H9 (cell line): ENCODE measurements around the gene AXIN2. TPM values are rescaled to one million over a fixed set of nuclear protein-coding genes. Genes with fewer than 3 reads are reported as not detected.

Experiments
- DNase-seq: peaks from one replicate; pipeline ENCODE4 v3.0.0-alpha.2; 2017
- H2AFZ ChIP-seq: one replicate; pipeline ENCODE4 v1.6.1; 2013; ENCODE audit warnings: mild to moderate bottlenecking, low read length, control low read depth, moderate library complexity
- H2AK5ac ChIP-seq: 2 replicates; pipeline ENCODE4 v1.6.1; 2013; ENCODE audit warnings: low read length, control low read depth, mixed read lengths; ENCODE audit not compliant: insufficient read length
- H2BK120ac ChIP-seq: one replicate; pipeline ENCODE4 v1.6.1; 2013; ENCODE audit warnings: low read depth, mild to moderate bottlenecking, low read length, control low read depth, inconsistent platforms; ENCODE audit not compliant: poor library complexity, severe bottlenecking
- H2BK12ac ChIP-seq: 2 replicates; pipeline ENCODE4 v1.6.1; 2013; ENCODE audit warnings: low read length, control low read depth, mixed read lengths, low read depth; ENCODE audit not compliant: insufficient read length
- H2BK15ac ChIP-seq: 2 replicates; pipeline ENCODE4 v1.6.1; 2013; ENCODE audit warnings: low read depth, low read length, control low read depth
- H2BK20ac ChIP-seq: one replicate; pipeline ENCODE4 v1.6.1; 2013; ENCODE audit warnings: low read depth, mild to moderate bottlenecking, low read length, control low read depth, inconsistent platforms; ENCODE audit not compliant: poor library complexity, severe bottlenecking
- H2BK5ac ChIP-seq: 2 replicates; pipeline ENCODE4 v1.6.1; 2013; ENCODE audit warnings: low read length, control low read depth, mixed read lengths; ENCODE audit not compliant: insufficient read length
- H3K14ac ChIP-seq: 2 replicates; pipeline ENCODE4 v1.6.1; 2013; ENCODE audit warnings: low read length, control low read depth; ENCODE audit not compliant: insufficient read depth
- H3K18ac ChIP-seq: 2 replicates; pipeline ENCODE4 v1.6.1; 2013; ENCODE audit warnings: low read depth, mild to moderate bottlenecking, mixed read lengths, low read length, control low read depth; ENCODE audit not compliant: insufficient read length
- H3K23ac ChIP-seq: 2 replicates; pipeline ENCODE4 v1.6.1; 2013; ENCODE audit warnings: low read length, control low read depth, mixed read lengths, low read depth; ENCODE audit not compliant: insufficient read length
- H3K23me2 ChIP-seq: 2 replicates; pipeline ENCODE4 v1.6.1; 2013; ENCODE audit warnings: low read depth, mild to moderate bottlenecking, mixed read lengths, low read length, control low read depth; ENCODE audit not compliant: insufficient read length, poor library complexity, severe bottlenecking
- H3K27ac ChIP-seq: 2 replicates; pipeline ENCODE4 v1.5.1; 2013; ENCODE audit warnings: low read length, control low read depth, mixed read lengths, low read depth; ENCODE audit not compliant: insufficient read length
- H3K27me3 ChIP-seq: 2 replicates; pipeline ENCODE4 v1.6.1; 2013; ENCODE audit warnings: low read length, control low read depth, inconsistent platforms; ENCODE audit not compliant: insufficient read depth
- H3K4ac ChIP-seq: 2 replicates; pipeline ENCODE4 v1.6.1; 2013; ENCODE audit warnings: low read depth, mild to moderate bottlenecking, control low read depth, inconsistent platforms, low read length, moderate library complexity
- H3K4me1 ChIP-seq: 2 replicates; pipeline ENCODE4 v1.6.1; 2013; ENCODE audit warnings: low read length, control low read depth, inconsistent platforms; ENCODE audit not compliant: insufficient read depth
- H3K4me2 ChIP-seq: 2 replicates; pipeline ENCODE4 v1.6.1; 2013; ENCODE audit warnings: low read length, control low read depth, mixed read lengths; ENCODE audit not compliant: insufficient read length, insufficient read depth
- H3K56ac ChIP-seq: 2 replicates; pipeline ENCODE4 v1.6.1; 2013; ENCODE audit warnings: low read depth, mild to moderate bottlenecking, mixed read lengths, low read length, control low read depth; ENCODE audit not compliant: insufficient read length
- H3K79me1 ChIP-seq: 2 replicates; pipeline ENCODE4 v1.6.1; 2013; ENCODE audit warnings: low read depth, mild to moderate bottlenecking, moderate library complexity, low read length, control low read depth, inconsistent platforms; ENCODE audit not compliant: insufficient read depth, poor library complexity, severe bottlenecking
- H3K79me2 ChIP-seq: 2 replicates; pipeline ENCODE4 v1.6.1; 2013; ENCODE audit warnings: low read length, control low read depth, inconsistent platforms; ENCODE audit not compliant: insufficient read depth
- H3K9ac ChIP-seq: 2 replicates; pipeline ENCODE4 v1.6.1; 2013; ENCODE audit warnings: low read length, control low read depth, mixed read lengths; ENCODE audit not compliant: insufficient read length; ENCODE audit errors: extremely low read depth
- H3K9me3 ChIP-seq: one replicate; pipeline ENCODE4 v1.6.1; 2013; ENCODE audit warnings: low read depth, low read length, inconsistent platforms; ENCODE audit not compliant: control insufficient read depth
- H3T11ph ChIP-seq: one replicate; pipeline ENCODE4 v1.6.1; 2013; ENCODE audit warnings: mild to moderate bottlenecking, low read length, control low read depth, inconsistent platforms
- H4K20me1 ChIP-seq: one replicate; pipeline ENCODE4 v1.6.1; 2013; ENCODE audit not compliant: control insufficient read depth, insufficient read length, insufficient read depth
- H4K5ac ChIP-seq: 2 replicates; pipeline ENCODE4 v1.6.1; 2013; ENCODE audit warnings: low read depth, mild to moderate bottlenecking, mixed read lengths, low read length, control low read depth; ENCODE audit not compliant: insufficient read length
- H4K8ac ChIP-seq: replicated peaks from 2 replicates; pipeline ENCODE4 v1.6.1; 2013; ENCODE audit warnings: low read length, control low read depth, mixed read lengths, low read depth; ENCODE audit not compliant: insufficient read length
- H4K91ac ChIP-seq: 2 replicates; pipeline ENCODE4 v1.6.1; 2013; ENCODE audit warnings: low read depth, mild to moderate bottlenecking, moderate library complexity, mixed read lengths, low read length, control low read depth; ENCODE audit not compliant: insufficient read length
- H3K27ac Mint-ChIP-seq, 3 experiments: 2 replicates in 2 of 3; 3 replicates in 1 of 3; pipeline ENCODE4 v1.8.0; 2020 to 2021; ENCODE audit warnings: mixed read lengths in 3 of 3, mild to moderate bottlenecking in 1 of 3, moderate library complexity in 1 of 3
- H3K27me3 Mint-ChIP-seq: 2 replicates; pipeline ENCODE4 v1.8.0; 2021; ENCODE audit warnings: low read depth, mild to moderate bottlenecking, moderate library complexity, mixed read lengths
- H3K36me3 Mint-ChIP-seq, 3 experiments: 2 replicates in 2 of 3; 3 replicates in 1 of 3; pipeline ENCODE4 v1.8.0; 2020 to 2021; ENCODE audit warnings: low read depth in 3 of 3, mixed read lengths in 3 of 3; ENCODE audit not compliant: insufficient read depth in 1 of 3
- H3K4me1 Mint-ChIP-seq, 2 experiments: 2 replicates each; pipeline ENCODE4 v1.8.0; 2020; ENCODE audit warnings: mixed read lengths in 2 of 2
- H3K4me3 Mint-ChIP-seq, 2 experiments: 2 replicates in 1 of 2; 3 replicates in 1 of 2; pipeline ENCODE4 v1.8.0; 2020 to 2021; ENCODE audit warnings: mild to moderate bottlenecking in 2 of 2, mixed read lengths in 2 of 2, moderate library complexity in 1 of 2
- H3K9me3 Mint-ChIP-seq, 2 experiments: 2 replicates in 1 of 2; 3 replicates in 1 of 2; pipeline ENCODE4 v1.8.0; 2020; ENCODE audit warnings: mild to moderate bottlenecking in 2 of 2, mixed read lengths in 2 of 2, moderate library complexity in 1 of 2
- CTCF ChIP-seq: fragments of 200-600 bp; sonication (generic); conservative IDR thresholded peaks from 3 replicates; pipeline ENCODE4 v1.8.0; 2021; ENCODE audit warnings: antibody characterized with exemption, mild to moderate bottlenecking
- WGBS: extraction: QIAGEN DNeasy Blood & Tissue Kit; methylation state at CpG from one replicate; pipeline ENCODE4 v1.1.7; 2013; ENCODE audit warnings: missing lambda C conversion rate, low lambda C conversion rate, mixed read lengths; ENCODE audit not compliant: insufficient read length; ENCODE audit errors: extremely low coverage; 5-methylcytosine and 5-hydroxymethylcytosine counted together
- total RNA-seq: library from RNA; stranded (reverse); gene quantifications from 2 replicates; pipeline ENCODE4 v1.2.1, GENCODE V29; 2021

AXIN2 gene
- total RNA-seq, 1 experiment from 2014 or later, result 35.0 TPM

DNA sequence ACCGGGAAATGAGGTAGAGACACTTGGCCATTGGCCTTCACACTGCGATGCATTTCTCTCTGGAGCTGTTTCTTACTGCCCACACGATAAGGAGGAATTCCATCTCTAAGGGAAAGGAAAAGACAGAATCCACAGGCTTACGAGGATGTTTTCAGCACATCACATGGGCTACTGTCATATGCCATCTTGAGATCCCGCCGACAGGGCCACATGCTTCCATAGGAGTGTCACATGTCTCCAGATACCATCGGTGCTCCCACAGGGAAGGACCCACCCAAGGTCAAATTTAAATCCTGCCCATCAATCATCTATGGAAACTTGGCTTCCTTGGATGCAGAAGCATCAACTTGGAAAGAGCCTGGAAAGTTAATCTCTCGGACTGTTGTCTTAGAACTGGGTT, 20.0 kb downstream of the AXIN2 start:
- Histone ChIP-seq H2AK5ac (no peak overlapping the region), H3K4ac (no peak overlapping the region), H3K4me1 (peaks cover 18% of the 10 kb centered on the region), H3K23ac (no peak overlapping the region), H3K18ac (no peak overlapping the region), H4K91ac (no peak overlapping the region), H2BK5ac (no peak overlapping the region), H2BK20ac (no peak overlapping the region), H3K14ac (no peak overlapping the region), H4K5ac (no peak overlapping the region), H3K9ac (no peak overlapping the region), H2AFZ (no peak overlapping the region), H2BK15ac (no peak overlapping the region), H3K27ac (no peak overlapping the region), H3K4me2 (no peak overlapping the region), H3K79me2 (peaks cover 15% of the 10 kb centered on the region; the same call in 1 of the 2 replicates), H3K27me3 (no peaks in the 10 kb centered on the region), H3K79me1 (peaks cover 7% of the 10 kb centered on the region), H3T11ph (no peak overlapping the region), H4K20me1 (no peaks in the 10 kb centered on the region), H3K23me2 (no peaks in the 10 kb centered on the region), H2BK12ac (no peak overlapping the region), H3K56ac (no peak overlapping the region), H3K9me3 (no peaks in the 10 kb centered on the region), H2BK120ac (no peak overlapping the region), H4K8ac (no peak overlapping the region)
- H3K36me3 Mint-ChIP-seq, result peaks cover 24 to 84% (median 63%) of the 10 kb centered on the region in 3 experiments
- no peak for TF ChIP-seq CTCF
- WGBS, result no CpG with 5 or more reads among the region's 8 CpGs
- H3K27me3 Mint-ChIP-seq, result no peaks in the 10 kb centered on the region
- H3K9me3 Mint-ChIP-seq, result no peaks in the 10 kb centered on the region; a peak in 1 of 5 replicates
- H3K4me1 Mint-ChIP-seq, result peaks cover 51 to 64% of the 10 kb centered on the region in 2 experiments
- no peak overlapping the region; a peak in 2 of 7 replicates for H3K27ac Mint-ChIP-seq
- no peak overlapping the region for H3K4me3 Mint-ChIP-seq
- DNase-seq, result no peak
